ENCODE data around the gene THSD7B. TPM values are rescaled to one million over a fixed set of nuclear protein-coding genes. Genes with fewer than 3 reads are reported as not detected.

The THSD7B gene
- total RNA-seq, 2 donors from 2014 or later: 0.16 to 0.88 TPM

DNA sequence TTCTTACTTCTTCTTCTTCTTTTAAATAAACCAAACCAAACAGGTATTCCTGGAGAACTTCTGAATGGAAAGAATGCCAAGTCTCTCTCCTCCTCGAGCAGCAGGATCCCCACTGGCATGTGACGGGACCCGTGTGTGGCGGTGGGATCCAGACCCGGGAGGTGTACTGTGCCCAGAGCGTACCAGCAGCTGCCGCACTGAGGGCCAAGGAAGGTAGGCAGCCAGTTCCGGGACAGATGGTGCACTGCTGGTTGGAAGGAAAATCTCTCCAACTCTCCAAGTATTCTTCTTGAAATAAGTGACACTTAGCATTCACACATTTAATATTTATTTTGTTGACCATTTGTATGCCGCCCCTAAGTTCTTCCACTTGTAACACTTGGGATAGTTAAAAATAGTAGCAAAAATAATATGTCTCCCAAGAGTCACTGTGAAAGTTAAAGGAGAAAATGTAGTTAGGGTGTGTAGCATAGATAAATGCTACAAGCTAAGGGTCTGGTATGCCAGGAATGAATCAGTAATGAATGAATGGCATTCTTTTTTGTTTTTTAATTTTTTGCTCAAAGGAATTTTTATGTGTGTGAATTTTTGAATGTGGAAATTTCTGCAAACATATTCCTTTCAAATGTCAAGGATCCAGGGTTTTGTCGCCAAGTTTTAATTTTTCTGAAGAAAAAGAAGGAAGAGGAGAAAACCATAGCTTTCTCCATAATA is 349.9 kb downstream of the THSD7B start:
- no peak for ATAC-seq
- no peak for DNase-seq
- intact Hi-C loops (cut with DNase I): no loop called here

DNA sequence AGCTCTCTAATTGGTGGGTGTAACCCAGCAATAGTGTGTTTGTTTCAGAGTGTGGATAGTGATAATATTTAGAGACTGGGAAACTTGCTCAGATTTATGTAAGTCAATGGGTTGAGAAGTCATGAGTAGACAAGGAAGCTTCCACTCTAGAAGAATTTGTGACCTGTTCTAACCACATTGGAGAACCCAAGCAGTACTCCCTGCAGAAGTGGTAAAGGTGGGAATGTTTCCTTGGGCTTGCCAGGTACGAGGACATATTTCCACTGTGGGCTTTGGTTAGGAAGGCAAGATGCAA is 350.4 kb downstream of the THSD7B start:
- no peak for DNase-seq
- ATAC-seq: no peak

DNA sequence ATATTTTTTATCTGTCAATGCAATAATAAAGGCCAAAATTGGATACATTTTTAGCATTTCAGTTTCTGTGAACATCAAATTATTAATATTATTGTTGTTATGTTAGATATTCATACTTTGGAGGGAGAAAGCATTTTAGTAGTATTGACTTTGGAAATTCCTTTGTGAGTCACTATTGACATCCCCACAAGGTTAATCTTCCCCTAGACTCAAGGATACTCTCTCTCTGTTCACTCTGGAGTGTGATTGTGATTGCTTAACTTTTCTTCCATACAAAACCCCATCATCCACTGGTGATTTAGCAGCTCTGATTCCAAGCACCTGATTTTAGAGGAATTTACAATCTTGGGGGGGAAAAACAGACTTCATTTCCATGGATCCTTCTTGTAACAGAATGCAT is 352.0 kb downstream of the THSD7B start:
- ATAC-seq (no peak), DNase-seq (no peak)
- intact Hi-C loops (cut with DNase I): no loop called here

More for the DNA sequence above, 350.4 kb downstream of the THSD7B start:
- intact Hi-C loops (cut with DNase I): no loop called here

DNA sequence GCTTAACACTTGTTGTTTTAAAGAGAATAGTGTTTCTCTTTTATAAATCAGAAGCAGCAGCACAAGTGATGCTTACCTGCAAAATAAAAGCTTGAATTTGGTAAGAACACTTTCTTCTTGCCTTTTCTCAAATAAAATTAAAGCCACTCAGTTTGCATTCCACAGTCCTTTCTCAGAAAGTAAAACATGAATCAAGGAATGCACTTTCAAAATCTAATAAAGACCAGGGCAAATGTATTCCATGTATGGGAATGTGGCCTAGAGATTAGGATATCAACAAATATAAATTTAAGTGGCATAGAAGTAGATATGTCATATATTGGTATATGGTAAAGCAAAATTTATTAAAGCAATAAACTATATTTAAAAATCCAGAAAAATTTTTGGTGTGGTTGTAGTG is 352.8 kb downstream of the THSD7B start:
- intact Hi-C loops (cut with DNase I): no loop called here
- DNase-seq: no peak
- ATAC-seq: no peak

DNA sequence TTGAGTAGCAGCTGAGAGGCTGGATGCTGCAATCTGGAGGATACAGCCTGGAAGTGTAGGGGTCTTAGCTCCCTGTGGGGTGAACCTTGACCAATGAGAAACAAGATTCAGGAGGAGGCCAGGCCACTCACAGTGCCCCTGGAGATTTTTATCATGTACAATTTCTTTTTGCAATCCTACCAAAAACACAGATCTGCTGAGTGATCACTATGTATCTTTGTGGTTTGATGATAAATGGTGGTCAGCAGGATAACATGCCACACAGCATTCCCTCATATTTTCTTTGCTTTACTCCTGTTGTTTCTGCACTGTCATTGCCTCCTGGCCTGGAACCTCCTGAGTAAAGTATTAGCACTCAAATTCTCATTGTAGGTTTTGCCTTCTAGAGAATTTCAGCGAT is 357.9 kb downstream of the THSD7B start:
- no peak for DNase-seq
- intact Hi-C loops (cut with DNase I): no loop called here
- ATAC-seq: no peak

DNA sequence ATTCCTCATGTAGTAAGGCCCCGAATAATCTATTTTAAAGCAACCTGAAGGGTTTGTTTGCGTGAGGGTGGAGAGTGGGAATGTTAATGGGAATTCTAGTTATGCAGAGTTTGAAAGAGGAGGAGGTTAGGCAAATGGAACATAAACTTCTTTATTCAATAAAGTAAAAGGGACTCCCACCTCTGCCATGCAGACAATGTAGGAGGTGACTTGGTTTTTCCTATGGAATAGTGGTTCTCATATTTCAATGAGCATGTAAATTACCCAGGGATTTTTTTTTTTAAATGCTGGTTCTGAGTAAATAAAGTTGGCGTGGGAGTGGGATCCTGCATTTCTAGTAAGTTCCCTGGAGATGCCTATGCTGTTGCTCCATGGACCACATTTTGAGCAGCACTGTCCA is 367.9 kb downstream of the THSD7B start:
- ATAC-seq: no peak
- intact Hi-C loops (cut with DNase I): no loop called here

DNA sequence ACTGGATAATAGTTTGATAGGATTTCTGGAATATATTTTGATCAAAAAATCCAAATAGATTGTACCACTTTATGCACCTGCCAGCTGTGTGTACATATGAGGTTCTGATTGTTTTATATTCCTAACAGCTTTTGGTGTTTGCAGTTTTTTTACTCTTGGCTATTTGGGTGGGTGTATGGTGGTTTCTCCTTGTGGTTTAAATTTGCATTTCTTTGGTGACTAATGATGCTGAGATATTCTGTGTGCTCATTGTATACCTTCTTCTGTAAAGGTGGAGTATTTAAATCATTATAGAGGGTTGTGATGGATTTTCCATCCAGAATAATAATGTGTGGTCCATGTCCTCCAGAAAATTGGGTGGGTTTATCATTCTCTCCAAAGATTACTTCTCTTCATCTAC is 372.9 kb downstream of the THSD7B start:
- intact Hi-C loops (cut with DNase I): no loop called here
- ATAC-seq (no peak), DNase-seq (no peak)

More for the DNA sequence above, 367.9 kb downstream of the THSD7B start:
- no peak for DNase-seq

DNA sequence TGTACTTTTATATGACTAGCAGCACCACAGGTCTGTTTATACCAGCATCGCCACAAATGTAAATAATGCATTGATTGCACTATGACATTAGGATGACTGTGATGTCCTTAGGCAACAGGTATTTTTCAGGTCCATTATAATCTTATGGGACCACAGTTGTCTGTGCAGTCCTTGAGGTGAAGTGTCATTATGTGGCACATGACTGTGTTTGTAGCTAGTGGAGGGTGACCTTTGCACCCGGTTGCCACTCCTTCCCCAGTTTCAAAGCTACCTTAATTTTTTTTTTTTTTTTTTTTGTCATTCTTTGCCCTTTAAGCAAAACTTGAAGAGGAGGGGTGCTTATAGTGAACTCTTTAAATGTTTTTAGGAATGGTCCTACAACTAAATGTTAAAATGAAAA is 386.4 kb downstream of the THSD7B start:
- intact Hi-C loops (cut with DNase I): no loop called here
- ATAC-seq (no peak), DNase-seq (no peak)

DNA sequence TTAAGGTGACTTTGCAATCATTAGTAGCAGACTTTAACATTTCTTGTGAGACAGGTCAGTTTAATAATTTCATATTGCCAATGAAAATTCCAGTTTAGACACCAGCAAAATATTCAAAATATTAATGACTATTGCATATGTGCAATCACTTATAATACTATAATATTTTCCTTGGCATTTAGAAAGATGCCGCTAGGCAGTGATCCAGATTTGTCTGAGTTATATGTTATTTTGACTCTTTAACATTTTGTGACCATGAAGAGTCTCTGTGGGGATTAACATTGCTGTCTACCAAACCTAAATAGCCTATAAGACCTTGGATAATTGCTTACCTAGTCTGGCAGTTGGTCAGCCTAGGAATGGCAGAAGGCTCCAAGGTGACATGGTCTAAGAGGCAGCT is 389.6 kb downstream of the THSD7B start:
- intact Hi-C loops (cut with DNase I): no loop called here
- ATAC-seq: no peak
- no peak for DNase-seq

DNA sequence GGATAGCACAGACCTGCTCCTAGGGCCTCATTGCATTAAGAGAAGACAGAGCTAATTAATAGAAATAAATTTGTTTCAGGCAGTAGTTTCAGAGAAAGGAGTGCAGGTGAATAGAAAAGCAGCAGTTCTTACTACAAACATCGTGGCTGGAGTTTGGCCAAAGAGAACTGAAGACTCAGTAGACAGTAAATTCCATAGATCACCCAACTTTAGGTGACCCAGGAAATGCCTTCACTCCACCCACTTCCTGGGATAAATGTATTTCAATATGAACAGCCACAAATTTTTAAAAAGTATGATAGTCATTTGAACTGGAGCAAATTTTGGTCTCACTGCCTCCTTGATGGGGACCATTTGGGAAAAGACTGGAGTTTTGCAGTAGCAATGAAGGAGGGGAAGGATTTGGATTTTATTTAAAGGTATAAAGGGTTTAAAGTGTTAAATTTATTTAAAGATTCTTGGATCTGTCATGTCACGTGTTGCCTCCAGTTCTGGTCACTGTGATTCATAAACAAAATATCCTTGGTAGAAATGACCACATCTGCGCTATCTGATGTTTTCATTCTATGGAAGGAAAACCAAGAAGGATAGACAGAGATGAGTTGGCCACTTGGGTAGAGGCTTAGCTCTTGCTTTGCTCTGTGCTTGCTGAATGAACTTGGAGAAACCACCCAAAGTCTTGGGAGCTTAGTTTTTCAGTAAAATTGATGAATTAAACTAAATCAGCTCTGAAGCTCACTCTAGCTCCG is 390.2 kb downstream of the THSD7B start:
- ATAC-seq: no peak
- intact Hi-C loops (cut with DNase I): no loop called here

DNA sequence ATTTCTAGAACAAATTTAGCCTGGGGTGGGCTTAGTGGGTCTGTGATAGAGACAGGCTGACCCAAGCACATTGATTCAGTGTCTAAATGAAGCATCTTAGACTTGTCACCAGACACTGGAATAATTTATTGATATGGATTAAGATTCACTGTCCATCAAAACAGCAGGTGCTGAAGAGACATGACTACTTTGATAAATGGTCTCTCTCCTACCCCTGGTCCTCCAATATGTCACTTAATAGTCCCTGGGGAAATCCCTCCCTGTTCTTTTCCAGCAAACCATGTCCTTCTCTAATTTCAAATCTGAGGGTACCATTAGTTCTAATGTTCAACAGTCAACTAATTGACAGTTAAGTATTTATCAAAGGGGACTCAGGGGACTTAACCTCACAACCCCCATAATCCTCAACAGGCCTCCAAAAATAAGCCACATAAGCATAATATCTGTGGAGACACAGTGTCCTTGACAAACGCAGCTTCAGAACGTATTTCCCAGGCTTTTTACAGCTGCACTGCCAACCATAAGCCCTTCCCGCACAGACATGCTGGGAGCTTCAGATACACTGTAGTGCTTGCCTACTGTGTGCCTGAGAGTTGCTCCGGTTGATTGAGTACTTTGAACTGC is 391.0 kb downstream of the THSD7B start:
- intact Hi-C loops (cut with DNase I): no loop called here
- no peak for ATAC-seq
- DNase-seq: no peak

More for the DNA sequence above, 390.2 kb downstream of the THSD7B start:
- DNase-seq: no peak

DNA sequence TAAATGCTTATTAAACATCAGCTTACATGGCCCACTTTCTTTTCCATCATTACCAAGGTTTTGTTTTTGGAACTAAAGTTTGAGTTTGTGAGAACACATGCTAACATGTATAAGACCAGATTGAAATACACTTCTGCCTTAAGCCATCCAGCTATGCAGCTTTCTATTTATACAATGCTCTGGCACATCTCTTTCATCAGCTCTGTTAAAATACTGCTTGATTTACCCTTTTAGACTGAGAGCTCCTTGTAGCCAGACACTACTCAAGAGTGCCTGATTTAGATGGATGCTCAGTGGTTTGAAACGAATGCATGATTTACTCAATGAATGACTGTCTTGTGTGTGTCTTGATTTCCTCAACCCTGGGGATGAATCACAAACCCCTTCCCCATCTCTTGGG is 392.5 kb downstream of the THSD7B start:
- intact Hi-C loops (cut with DNase I): no loop called here
- ATAC-seq (no peak), DNase-seq (no peak)

DNA sequence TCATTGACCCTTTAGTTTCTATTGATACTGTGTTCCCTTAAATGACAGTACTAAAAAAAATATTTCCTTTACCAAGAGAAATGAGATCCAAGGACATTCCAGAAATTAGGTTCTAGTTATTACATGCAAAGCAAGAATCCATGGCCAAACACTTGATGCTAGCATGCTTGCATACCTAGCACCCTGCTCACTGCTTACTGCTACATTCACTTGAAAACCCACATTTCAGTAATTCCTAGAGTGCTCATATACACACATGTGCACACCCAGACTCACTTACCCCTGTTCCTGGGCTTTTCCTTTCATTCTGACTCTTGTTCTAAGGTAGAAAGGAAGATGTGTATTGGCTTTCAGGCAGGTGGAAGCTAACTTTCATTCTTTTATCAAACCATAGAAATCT is 395.9 kb downstream of the THSD7B start:
- intact Hi-C loops (cut with DNase I): no loop called here
- DNase-seq: no peak
- ATAC-seq: no peak

DNA sequence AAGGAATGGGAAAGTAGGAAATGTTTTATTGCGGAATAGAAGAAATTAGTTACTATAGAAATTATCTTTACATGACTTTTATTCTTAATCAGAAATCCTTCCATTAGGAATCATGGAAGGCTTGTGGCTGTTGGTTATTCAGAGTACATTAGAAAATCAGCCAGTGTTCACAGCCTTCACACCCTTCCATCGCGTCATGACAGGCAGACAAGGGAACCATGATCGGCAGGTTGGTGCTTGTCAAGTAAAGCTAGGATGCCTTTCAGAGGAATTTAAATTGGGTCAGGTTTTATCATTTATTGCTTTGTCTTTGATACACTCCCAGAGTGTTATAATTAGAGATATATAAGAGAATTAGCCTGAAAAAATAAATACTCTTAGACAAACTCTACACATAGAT is 400.6 kb downstream of the THSD7B start:
- DNase-seq (no peak), ATAC-seq (no peak)
- intact Hi-C loops (cut with DNase I): no loop called here

DNA sequence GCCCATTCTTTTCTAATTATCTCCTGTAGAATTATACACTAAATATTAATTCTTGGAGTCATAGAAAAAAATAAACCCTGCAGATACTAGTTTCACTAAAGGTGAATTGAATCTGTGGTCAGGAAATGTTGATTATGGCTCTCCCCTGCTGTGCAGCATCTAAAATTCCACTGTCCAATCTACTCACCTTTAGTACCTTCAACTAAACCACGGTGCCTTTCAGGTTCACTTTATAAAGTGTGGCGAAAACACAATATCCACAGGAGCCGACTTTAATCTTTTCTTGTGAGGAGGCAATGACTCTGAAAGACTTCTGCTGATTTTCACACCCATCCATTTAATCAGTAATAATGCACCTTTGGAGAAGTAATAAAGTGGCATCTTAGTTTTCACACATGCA is 402.3 kb downstream of the THSD7B start:
- no peak for ATAC-seq
- intact Hi-C loops (cut with DNase I): no loop called here
- DNase-seq: no peak

DNA sequence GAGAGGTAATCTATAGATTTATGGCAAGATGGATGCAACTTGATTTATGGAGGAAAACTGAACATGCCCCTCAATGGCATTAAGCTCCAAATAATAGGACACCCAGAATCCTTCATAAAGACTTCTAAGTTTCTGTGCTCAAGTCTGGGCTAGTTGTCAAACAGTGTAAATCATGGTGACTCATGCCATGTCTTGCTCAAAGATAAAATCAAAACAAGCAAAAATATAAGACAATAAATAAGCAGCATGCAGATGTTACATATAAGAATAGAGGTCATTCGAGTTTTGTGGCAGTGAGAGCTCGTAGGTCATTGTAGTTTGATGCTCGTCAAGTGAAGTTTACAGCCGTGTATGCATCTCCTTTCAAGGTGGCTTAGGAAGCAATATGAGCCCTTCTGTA is 403.2 kb downstream of the THSD7B start:
- DNase-seq (no peak), ATAC-seq (no peak)
- intact Hi-C loops (cut with DNase I): no loop called here

DNA sequence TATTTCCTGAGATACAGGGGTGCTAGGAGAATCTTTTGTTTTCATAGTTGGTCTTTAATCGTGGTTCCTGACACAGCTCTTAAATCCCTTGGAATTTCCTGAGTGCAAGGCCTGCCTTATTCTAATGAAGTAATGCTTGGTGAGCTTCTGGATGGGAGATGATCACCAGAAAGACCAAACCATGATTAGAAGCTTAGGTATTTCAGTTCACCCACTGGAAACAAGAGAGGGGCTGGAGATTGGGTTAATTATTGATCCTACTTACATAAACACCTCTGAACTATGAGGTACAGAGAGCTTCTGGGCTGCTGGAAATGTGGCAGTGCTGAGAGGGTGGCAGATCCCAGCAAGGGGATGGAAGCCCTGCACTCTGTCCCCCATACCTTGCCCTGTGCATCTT is 406.8 kb downstream of the THSD7B start:
- no peak for DNase-seq
- intact Hi-C loops (cut with DNase I): no loop called here
- no peak for ATAC-seq

DNA sequence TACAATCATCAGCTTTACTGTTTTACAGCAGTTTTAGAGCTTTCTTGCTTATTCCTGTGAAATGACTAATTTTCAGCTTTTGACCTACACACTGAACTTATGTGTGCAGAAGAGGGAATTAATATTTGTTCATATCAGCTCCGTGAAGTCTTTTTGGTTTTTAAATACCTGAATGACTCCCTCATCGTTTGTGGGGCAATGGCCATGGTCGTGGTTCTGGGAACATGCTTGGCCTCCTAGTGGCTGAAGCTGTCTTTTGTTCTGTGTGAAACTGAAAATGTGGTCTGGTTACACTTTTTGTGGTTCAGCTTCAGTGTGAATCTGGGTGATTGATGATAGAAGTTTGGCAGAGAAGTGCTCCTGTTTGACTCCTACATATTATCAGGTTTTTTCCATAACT is 408.1 kb downstream of the THSD7B start:
- ATAC-seq (no peak), DNase-seq (no peak)
- intact Hi-C loops (cut with DNase I): no loop called here

DNA sequence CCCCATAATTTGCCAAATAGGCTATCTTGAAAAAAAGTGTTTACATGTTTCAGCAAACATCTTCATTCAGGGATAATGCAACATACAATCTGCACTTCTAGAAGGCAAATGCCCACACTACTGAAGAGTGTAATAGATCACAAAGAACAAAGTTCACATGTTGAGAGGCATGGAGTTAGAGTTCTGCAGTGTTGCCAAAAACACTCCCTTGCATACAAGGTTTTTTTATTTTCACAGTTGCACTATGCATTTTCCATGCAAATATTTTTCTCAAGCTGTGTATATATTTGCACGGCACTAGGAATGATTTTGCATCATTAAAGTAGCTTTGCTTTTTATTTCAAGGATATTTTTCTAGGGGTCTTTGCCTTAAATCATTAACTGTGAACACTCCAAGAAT is 409.9 kb downstream of the THSD7B start:
- ATAC-seq (no peak), DNase-seq (no peak)
- intact Hi-C loops (cut with DNase I): no loop called here

DNA sequence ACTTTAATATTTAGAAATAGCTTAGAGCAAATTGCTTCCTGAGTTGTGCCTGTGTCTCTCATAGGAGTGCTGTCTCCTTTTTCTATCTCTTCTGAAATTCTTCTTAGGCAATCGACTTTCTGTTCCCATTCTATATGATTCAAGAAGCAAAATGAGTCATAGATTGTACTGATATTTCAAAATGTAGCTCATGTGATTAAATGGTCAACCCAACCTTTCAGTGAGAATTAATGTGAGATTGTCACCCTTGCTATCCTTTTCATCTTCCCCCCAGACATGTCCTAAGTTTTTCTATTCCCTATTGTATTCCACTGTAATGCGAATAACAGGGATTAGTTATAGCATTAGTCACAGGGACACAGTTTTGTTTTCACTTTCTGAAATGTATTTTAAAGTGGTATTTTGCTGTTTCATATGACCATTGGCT is 413.6 kb downstream of the THSD7B start:
- DNase-seq: no peak
- intact Hi-C loops (cut with DNase I): no loop called here
- no peak for ATAC-seq

DNA sequence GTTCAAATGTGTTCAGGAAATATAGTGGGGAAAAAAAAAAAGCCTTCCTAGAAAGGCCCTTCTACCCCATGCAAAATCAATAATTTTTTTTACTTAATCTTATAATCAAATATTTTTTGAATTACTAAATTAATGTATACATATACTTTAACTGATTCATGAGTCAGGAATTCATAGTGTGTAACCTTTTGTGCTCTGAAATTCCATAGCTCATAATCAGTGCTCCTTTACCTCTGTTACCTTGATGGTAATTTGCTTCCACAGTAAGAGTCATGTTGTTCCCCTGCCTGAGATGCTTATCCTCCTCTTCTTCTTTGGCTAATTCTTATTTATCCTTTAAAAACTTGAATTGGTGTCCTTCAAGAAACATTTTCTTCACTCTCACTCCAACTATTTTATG is 414.2 kb downstream of the THSD7B start:
- intact Hi-C loops (cut with DNase I): no loop called here
- DNase-seq (no peak), ATAC-seq (no peak)

Data from left cardiac atrium (tissue), 4 donors.